GM23248 (cell line): ENCODE measurements around the gene TFPT. TPM values are rescaled to one million over a fixed set of nuclear protein-coding genes. Genes with fewer than 3 reads are reported as not detected.

ENCODE experiments used
- DNase-seq: peaks from one replicate; pipeline ENCODE4 v3.0.0-alpha.2; 2015
- H2AFZ ChIP-seq: fragments of 200-600 bp; sonication (generic); 2 replicates; pipeline ENCODE4 v1.6.1; 2016; ENCODE audit warnings: antibody characterized with exemption
- H3F3A ChIP-seq: fragments of 200-600 bp; sonication (generic); 2 replicates; pipeline ENCODE4 v1.6.1; 2016; ENCODE audit warnings: mild to moderate bottlenecking, antibody characterized with exemption, mixed run types; ENCODE audit not compliant: insufficient read depth
- H3K27ac ChIP-seq: fragments of 200-600 bp; sonication (generic); 2 replicates; pipeline ENCODE4 v1.5.1; 2016; ENCODE audit warnings: mild to moderate bottlenecking
- H3K27me3 ChIP-seq: fragments of 200-600 bp; sonication (generic); replicated peaks from 2 replicates; pipeline ENCODE4 v1.6.1; 2016; ENCODE audit warnings: mild to moderate bottlenecking; ENCODE audit not compliant: insufficient read depth
- H3K36me3 ChIP-seq: fragments of 200-600 bp; sonication (generic); 2 replicates; pipeline ENCODE4 v1.6.1; 2016; ENCODE audit warnings: low read depth, mild to moderate bottlenecking
- H3K4me1 ChIP-seq: fragments of 200-600 bp; sonication (generic); 2 replicates; pipeline ENCODE4 v1.6.1; 2016; ENCODE audit warnings: mild to moderate bottlenecking; ENCODE audit not compliant: insufficient read depth
- H3K4me2 ChIP-seq: fragments of 200-600 bp; sonication (generic); one replicate; pipeline ENCODE4 v1.6.1; 2016; ENCODE audit warnings: mild to moderate bottlenecking; ENCODE audit not compliant: unreplicated experiment
- H3K4me3 ChIP-seq: fragments of 200-600 bp; sonication (generic); 2 replicates; pipeline ENCODE4 v1.5.1; 2016; ENCODE audit warnings: mild to moderate bottlenecking
- H3K79me2 ChIP-seq: fragments of 200-600 bp; sonication (generic); 2 replicates; pipeline ENCODE4 v1.6.1; 2016; ENCODE audit warnings: mild to moderate bottlenecking; ENCODE audit not compliant: insufficient read depth
- H3K9ac ChIP-seq: fragments of 200-600 bp; sonication (generic); 2 replicates; pipeline ENCODE4 v1.6.1; 2016; ENCODE audit warnings: mild to moderate bottlenecking
- H3K9me2 ChIP-seq: fragments of 200-600 bp; sonication (generic); 2 replicates; pipeline ENCODE4 v1.6.1; 2016; ENCODE audit warnings: mixed run types, mild to moderate bottlenecking, moderate library complexity; ENCODE audit not compliant: insufficient read depth
- H3K9me3 ChIP-seq: fragments of 200-600 bp; sonication (generic); one replicate; pipeline ENCODE4 v1.6.1; 2017; ENCODE audit warnings: low read depth
- H4K20me1 ChIP-seq: fragments of 200-600 bp; sonication (generic); 2 replicates; pipeline ENCODE4 v1.6.0; 2016; ENCODE audit not compliant: insufficient read depth
- EZH2 ChIP-seq: fragments of 200-600 bp; sonication (generic); IDR thresholded peaks from 2 replicates; pipeline ENCODE4 v1.6.1; 2018; ENCODE audit warnings: antibody characterized with exemption, mild to moderate bottlenecking; ENCODE audit not compliant: insufficient read depth, poor library complexity, severe bottlenecking
- EZH2phosphoT487 ChIP-seq: fragments of 200-600 bp; sonication (generic); IDR thresholded peaks from 2 replicates; pipeline ENCODE4 v1.6.1; 2018; ENCODE audit warnings: antibody characterized with exemption, moderate library complexity, mild to moderate bottlenecking, low read depth; ENCODE audit not compliant: insufficient read depth
- WGBS, 2 experiments: methylation state at CpG; one replicate each; pipeline ENCODE4 v1.1.6; 2015 to 2017; ENCODE audit warnings: low lambda C conversion rate in 2 of 2, low coverage in 1 of 2; ENCODE audit errors: missing lambda C conversion rate in 2 of 2; 5-methylcytosine and 5-hydroxymethylcytosine counted together
- in situ Hi-C: fragments of 300-500 bp; cut with MboI; formaldehyde crosslinking; loops from 2 replicates; pipeline ENCODE4 v1.15.0; 2020
- polyA plus RNA-seq: library from polyadenylated mRNA; unstranded; fragments of >200 nt; fragmentation: Nextera tagmentation; extraction: Ambion mirVana; gene quantifications from 2 replicates; pipeline ENCODE4 v1.2.1, GENCODE V29; 2016
- total RNA-seq: library from RNA; depleted of rRNA; stranded (reverse); fragments of >200 nt; shearing (Covaris generic); gene quantifications from 2 replicates; pipeline ENCODE4 v1.2.3, GENCODE V29; 2014; rRNA removed

Gene TFPT
- total and polyA plus RNA-seq, 2 experiments from 2014 or later: 11.5 to 30.0 TPM

DNA sequence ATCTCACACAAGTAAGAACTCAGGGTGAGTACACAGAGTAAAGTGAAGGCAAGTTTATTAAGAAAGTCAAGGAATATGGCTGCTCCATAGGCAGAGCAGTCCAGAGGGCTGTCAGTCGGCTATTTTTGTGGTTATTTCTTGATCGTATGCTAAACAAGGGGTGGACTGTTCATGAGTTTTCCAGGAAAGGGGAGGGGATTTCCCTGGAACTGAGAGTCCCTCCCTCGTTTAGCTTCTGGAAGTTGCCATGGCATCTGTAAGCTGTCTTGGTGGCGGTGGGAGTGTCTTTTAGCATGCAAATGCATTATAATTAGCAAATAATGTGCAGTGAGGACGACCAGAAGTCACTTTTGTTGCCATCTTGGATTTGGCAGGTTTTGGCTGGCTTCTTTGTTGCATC lies 46.0 kb downstream of the TFPT start:
- Histone ChIP-seq H3K9me2 (no peaks in the 10 kb centered on the region), H3K27me3 (no peaks in the 10 kb centered on the region), H3K9ac (no peak overlapping the region), H3K36me3 (no peaks in the 10 kb centered on the region), H3K27ac (no peak overlapping the region), H3K9me3 (no peaks in the 10 kb centered on the region), H3K79me2 (no peaks in the 10 kb centered on the region), H3F3A (no peaks in the 10 kb centered on the region), H4K20me1 (no peaks in the 10 kb centered on the region), H3K4me1 (no peaks in the 10 kb centered on the region), H3K4me3 (no peak overlapping the region), H2AFZ (no peak overlapping the region), H3K4me2 (no peak overlapping the region)
- 25 to 27% methylated on average over 5 of the region's 5 CpGs for WGBS, 2 experiments
- TF ChIP-seq EZH2phosphoT487: no peak
- TF ChIP-seq EZH2: no peak
- DNase-seq: no peak
- in situ Hi-C loops: no loop called here

DNA sequence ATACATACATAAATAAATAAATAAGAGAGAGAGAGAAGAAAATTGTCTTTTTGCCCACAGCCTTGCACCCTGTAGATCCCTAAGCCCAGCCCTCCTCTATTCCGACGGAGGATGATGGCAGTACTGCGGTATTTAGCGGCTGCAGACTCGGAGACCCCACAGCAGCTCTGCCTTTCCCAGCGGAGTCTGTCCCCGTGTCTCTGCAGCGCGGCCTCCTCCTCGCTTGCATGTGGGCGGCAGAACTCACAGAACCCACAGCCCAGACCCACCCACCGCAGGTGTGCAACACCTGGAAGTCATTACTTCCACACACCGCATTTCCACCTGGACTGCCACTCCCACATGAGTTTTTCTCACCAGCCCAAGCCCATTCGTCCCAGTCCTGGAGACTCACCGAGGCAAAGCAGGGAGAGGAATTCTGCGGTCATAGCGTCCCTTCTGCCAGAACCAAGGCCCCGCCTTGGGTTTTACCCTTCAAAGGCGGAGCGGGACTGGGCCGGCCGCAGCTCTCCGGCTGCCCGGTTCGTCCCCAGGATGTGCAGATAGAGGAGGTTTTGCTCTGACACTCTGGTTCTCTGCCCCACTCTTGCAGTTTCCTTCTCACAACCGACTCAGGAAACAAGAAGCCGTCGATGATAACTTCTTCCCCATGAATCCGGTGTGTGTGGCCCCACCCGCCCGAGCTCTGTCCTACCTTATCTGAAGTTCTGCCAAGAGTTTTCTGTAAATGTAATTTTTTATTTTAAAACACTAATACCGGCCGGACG lies 51.9 kb downstream of the TFPT start, which contains the start of gene VSTM1:
VSTM1 (minus strand) TSS at position 548 of the 767 bp plus-strand sequence; CDS start at position 428, 120 bp downstream.
- H4K20me1 ChIP-seq: no peaks in the 10 kb centered on the region
- no peak for DNase-seq
- no peak within 1 kb of the TSS for H3K4me3 ChIP-seq
- H3K9me3 ChIP-seq: no peaks in the 10 kb centered on the region
- H3F3A ChIP-seq: no peaks in the 10 kb centered on the region
- H3K9ac ChIP-seq: no peak within 1 kb of the TSS
- no peak within 1 kb of the TSS for H3K27ac ChIP-seq
- TF ChIP-seq EZH2: no peak
- TF ChIP-seq EZH2phosphoT487: no peak
- 66% methylated on average over 34 of the region's 34 CpGs for WGBS, 2 experiments
- in situ Hi-C loops: no loop called here
- H3K79me2 ChIP-seq: no peaks in the 10 kb centered on the region
- H2AFZ ChIP-seq: no peak within 1 kb of the TSS
- H3K36me3 ChIP-seq: no peaks in the 10 kb centered on the region
- no peaks in the 10 kb centered on the region for H3K4me1 ChIP-seq
- no peaks in the 10 kb centered on the region for H3K27me3 ChIP-seq
- H3K9me2 ChIP-seq: no peaks in the 10 kb centered on the region
- no peak within 1 kb of the TSS for H3K4me2 ChIP-seq

DNA sequence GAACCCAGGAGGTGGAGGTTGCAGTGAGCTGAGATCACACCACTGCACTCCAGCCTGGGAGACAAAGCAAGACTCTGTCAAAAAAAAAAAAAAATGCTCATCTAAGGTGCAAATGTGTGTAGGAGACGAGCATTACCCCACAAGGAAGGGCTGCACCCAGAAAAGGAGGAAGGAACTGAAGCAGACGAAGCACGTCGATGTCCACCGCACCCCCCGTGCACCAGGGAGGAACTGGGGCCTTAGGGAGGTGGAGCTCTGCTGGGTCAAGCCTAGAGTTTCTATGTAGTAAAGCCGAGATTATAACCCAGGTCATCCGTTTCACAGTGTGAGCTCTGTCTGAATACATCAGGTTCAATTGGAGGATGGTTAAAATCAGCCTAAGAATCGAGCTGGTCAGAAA lies 52.8 kb downstream of the TFPT start:
- H3K4me3 ChIP-seq: no peak overlapping the region
- no peaks in the 10 kb centered on the region for H3K9me2 ChIP-seq
- H3K79me2 ChIP-seq: no peaks in the 10 kb centered on the region
- no peak for TF ChIP-seq EZH2
- TF ChIP-seq EZH2phosphoT487: no peak
- no peak overlapping the region for H3K4me2 ChIP-seq
- in situ Hi-C loops: no loop called here
- no peak overlapping the region for H2AFZ ChIP-seq
- no peaks in the 10 kb centered on the region for H3K9me3 ChIP-seq
- no peak overlapping the region for H3K27ac ChIP-seq
- H3K27me3 ChIP-seq: no peaks in the 10 kb centered on the region
- no peaks in the 10 kb centered on the region for H3F3A ChIP-seq
- H4K20me1 ChIP-seq: no peaks in the 10 kb centered on the region
- no peak overlapping the region for H3K9ac ChIP-seq
- H3K4me1 ChIP-seq: no peaks in the 10 kb centered on the region
- DNase-seq: no peak
- no peaks in the 10 kb centered on the region for H3K36me3 ChIP-seq
- WGBS, 2 experiments: 50 to 51% methylated on average over 9 of the region's 9 CpGs

Other genes with a start within 250 kb of the TFPT start
- gene MYADM, start 247.8 kb downstream of the TFPT start, total RNA-seq: 74.8 and 85.9 TPM in 2 replicates
- gene MYADM, start 247.8 kb downstream of the TFPT start, polyA plus RNA-seq: 222 and 226 TPM in 2 replicates
- not detected in 2 replicates for gene PRKCG, start 233.5 kb downstream of the TFPT start, total RNA-seq
- gene PRKCG, start 233.5 kb downstream of the TFPT start, polyA plus RNA-seq: not detected in 2 replicates
- gene CACNG7, start 206.4 kb downstream of the TFPT start, total RNA-seq: not detected in 2 replicates
- gene CACNG7, start 206.4 kb downstream of the TFPT start, polyA plus RNA-seq: not detected in 2 replicates
- gene CACNG8, start 152.7 kb downstream of the TFPT start, total RNA-seq: 0.11 TPM in 1 of 2 replicates, not detected in the other
- not detected in 2 replicates for gene CACNG8, start 152.7 kb downstream of the TFPT start, polyA plus RNA-seq
- gene CACNG6, start 124.0 kb downstream of the TFPT start, total RNA-seq: not detected in 2 replicates
- gene CACNG6, start 124.0 kb downstream of the TFPT start, polyA plus RNA-seq: not detected in 2 replicates
- gene VSTM1, start 51.8 kb downstream of the TFPT start, total RNA-seq: not detected in 2 replicates
- gene VSTM1, start 51.8 kb downstream of the TFPT start, polyA plus RNA-seq: not detected in 2 replicates
- not detected in 2 replicates for gene TARM1, start 34.3 kb downstream of the TFPT start, total RNA-seq
- not detected in 2 replicates for gene TARM1, start 34.3 kb downstream of the TFPT start, polyA plus RNA-seq
- 0.54 TPM in 1 of 2 replicates, not detected in the other for gene OSCAR, start 14.9 kb downstream of the TFPT start, total RNA-seq
- 2.2 and 2.9 TPM in 2 replicates for gene OSCAR, start 14.9 kb downstream of the TFPT start, polyA plus RNA-seq
- gene NDUFA3, start 12.8 kb downstream of the TFPT start, total RNA-seq: 15.1 TPM in 1 of 2 replicates, not detected in the other
- 198 and 210 TPM in 2 replicates for gene NDUFA3, start 12.8 kb downstream of the TFPT start, polyA plus RNA-seq
- 38.4 and 43.9 TPM in 2 replicates for gene PRPF31, start 97 bp upstream of the TFPT start, total RNA-seq
- gene PRPF31, start 97 bp upstream of the TFPT start, polyA plus RNA-seq: 78.6 and 81.8 TPM in 2 replicates
- 8.9 and 12.6 TPM in 2 replicates for gene CNOT3, start 22.1 kb upstream of the TFPT start, total RNA-seq
- gene CNOT3, start 22.1 kb upstream of the TFPT start, polyA plus RNA-seq: 16.6 and 19.4 TPM in 2 replicates
- 6.6 and 6.9 TPM in 2 replicates for gene LENG1, start 44.1 kb upstream of the TFPT start, total RNA-seq
- 10.2 and 10.9 TPM in 2 replicates for gene LENG1, start 44.1 kb upstream of the TFPT start, polyA plus RNA-seq
- not detected in 2 replicates for gene TMC4, start 57.5 kb upstream of the TFPT start, total RNA-seq
- gene TMC4, start 57.5 kb upstream of the TFPT start, polyA plus RNA-seq: 0.18 TPM in 1 of 2 replicates, not detected in the other
- gene MBOAT7, start 73.9 kb upstream of the TFPT start, total RNA-seq: 109 and 157 TPM in 2 replicates
- 133 and 144 TPM in 2 replicates for gene MBOAT7, start 73.9 kb upstream of the TFPT start, polyA plus RNA-seq
- 102 and 105 TPM in 2 replicates for gene TSEN34, start 75.7 kb upstream of the TFPT start, total RNA-seq
- gene TSEN34, start 75.7 kb upstream of the TFPT start, polyA plus RNA-seq: 90.0 TPM in 2 replicates
- 1,319 and 1,498 TPM in 2 replicates for gene RPS9, start 85.2 kb upstream of the TFPT start, total RNA-seq
- gene RPS9, start 85.2 kb upstream of the TFPT start, polyA plus RNA-seq: 395 and 404 TPM in 2 replicates
- gene LILRB3, start 107.3 kb upstream of the TFPT start, total RNA-seq: not detected in 2 replicates
- gene LILRB3, start 107.3 kb upstream of the TFPT start, polyA plus RNA-seq: 0.13 and 0.53 TPM in 2 replicates
- gene LILRA6, start 127.1 kb upstream of the TFPT start, total RNA-seq: not detected in 2 replicates
- gene LILRA6, start 127.1 kb upstream of the TFPT start, polyA plus RNA-seq: not detected in 2 replicates
- not detected in 2 replicates for gene LILRB5, start 141.6 kb upstream of the TFPT start, total RNA-seq
- not detected in 2 replicates for gene LILRB5, start 141.6 kb upstream of the TFPT start, polyA plus RNA-seq
- gene LILRB2, start 165.5 kb upstream of the TFPT start, total RNA-seq: not detected in 2 replicates
- gene LILRB2, start 165.5 kb upstream of the TFPT start, polyA plus RNA-seq: not detected in 2 replicates
- gene LILRA5, start 197.5 kb upstream of the TFPT start, total RNA-seq: not detected in 2 replicates
- not detected in 2 replicates for gene LILRA5, start 197.5 kb upstream of the TFPT start, polyA plus RNA-seq
- not detected in 2 replicates for gene LILRA4, start 223.5 kb upstream of the TFPT start, total RNA-seq
- not detected in 2 replicates for gene LILRA4, start 223.5 kb upstream of the TFPT start, polyA plus RNA-seq
- not detected in 2 replicates for gene LAIR1, start 249.3 kb upstream of the TFPT start, total RNA-seq
- gene LAIR1, start 249.3 kb upstream of the TFPT start, polyA plus RNA-seq: not detected in 2 replicates